Liver (tissue), 3 donors: Measurements from ENCODE around the gene DOCK11.

Experiments used
- ATF3 ChIP-seq: IDR thresholded peaks from 2 replicates; pipeline ENCODE4 v1.6.1; 2016; ENCODE audit warnings: antibody characterized with exemption
- CTCF ChIP-seq: fragments of 150-350 bp; IDR thresholded peaks from 2 replicates; pipeline ENCODE4 v1.5.1; 2017; ENCODE audit warnings: improper control_type of control experiment, low read depth, low read length; ENCODE audit not compliant: missing input control
- EGR1 ChIP-seq, 2 donors: IDR thresholded peaks; 2 replicates each; pipeline ENCODE4 v1.6.1; 2016 to 2018; ENCODE audit warnings: antibody characterized with exemption in 2 of 2, low read depth in 2 of 2
- HNF4G ChIP-seq: IDR thresholded peaks from 2 replicates; pipeline ENCODE4 v1.6.1; 2016; ENCODE audit warnings: antibody characterized with exemption
- JUND ChIP-seq, 2 donors: IDR thresholded peaks; 2 replicates each; pipeline ENCODE4 v1.6.1; 2016; ENCODE audit warnings: antibody characterized with exemption in 2 of 2
- MAX ChIP-seq: IDR thresholded peaks from 2 replicates; pipeline ENCODE4 v1.6.1; 2016; ENCODE audit warnings: antibody characterized with exemption
- YY1 ChIP-seq: IDR thresholded peaks from 2 replicates; pipeline ENCODE4 v1.6.1; 2016; ENCODE audit warnings: antibody characterized with exemption, mild to moderate bottlenecking
- donor health status: healthy.
- donor health status: healthy.

- no peak for TF ChIP-seq CTCF
- TF ChIP-seq YY1 = no peak
- TF ChIP-seq MAX = no peak
- no peak for TF ChIP-seq HNF4G
- no peak for TF ChIP-seq EGR1 (IDR thresholded peaks at IDR 0.05; ENCODE audit: low read depth in 2 of 2)
- TF ChIP-seq ATF3 = no peak
- no peak for TF ChIP-seq JUND (IDR thresholded peaks at IDR 0.05)
Observed at GRCh38 chrX:118615141-118615540, 119.5 kb downstream of the DOCK11 start.
